ENCODE results near the gene FARSA. TPM values are rescaled to one million over a fixed set of nuclear protein-coding genes. Genes with fewer than 3 reads are reported as not detected.

Gene FARSA
- total RNA-seq, 2 donors from 2014 or later = 54.8 to 65.0 TPM

DNA sequence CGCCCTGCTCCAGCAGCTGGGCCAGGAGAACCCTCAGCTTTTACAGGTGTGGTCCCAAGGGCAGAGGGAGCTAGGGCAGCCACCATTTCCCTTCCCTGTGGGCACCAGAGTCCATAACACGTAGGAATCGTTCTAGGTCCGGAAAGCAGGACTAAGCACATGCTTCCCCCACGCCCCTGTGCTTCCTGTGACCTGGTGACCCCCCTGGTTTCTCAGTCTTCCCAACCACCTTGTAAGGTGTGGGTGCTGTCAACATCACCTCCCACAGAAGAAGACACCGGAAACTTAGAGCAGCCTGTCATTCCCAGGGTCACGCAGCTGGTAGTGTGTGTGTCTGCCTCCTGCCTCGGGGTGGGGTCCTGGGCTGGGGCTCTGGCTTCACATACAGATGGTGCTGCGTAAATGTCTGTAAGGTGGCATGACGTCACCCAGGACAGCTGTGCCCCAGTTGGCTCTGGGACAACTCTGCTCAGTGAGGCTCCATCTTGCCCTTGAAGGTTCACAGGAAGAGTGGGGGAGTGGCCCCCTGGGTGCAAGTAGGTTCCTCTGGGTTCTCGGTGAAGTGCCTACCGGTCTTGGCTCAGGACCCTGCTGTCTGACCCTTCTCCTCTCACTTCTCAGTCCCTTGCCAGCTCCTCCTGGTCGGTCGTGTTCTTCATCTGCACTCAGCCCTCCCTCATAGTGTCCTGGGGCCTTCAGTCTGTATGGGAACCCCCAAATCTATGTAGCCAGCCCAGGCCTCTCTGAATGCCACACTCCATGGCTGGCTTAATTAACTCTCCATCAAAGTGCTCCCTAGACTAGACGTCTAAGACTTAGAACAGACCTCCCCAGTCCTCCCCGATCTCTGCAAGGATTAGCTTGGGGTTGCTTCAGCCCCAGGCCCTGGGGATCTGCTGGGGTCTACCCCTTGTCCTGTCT is 16.1 kb upstream of the FARSA start:
- 80% methylated on average over 16 of the region's 16 CpGs for WGBS
- H3K9me3 ChIP-seq = no peaks in the 10 kb centered on the region
- no peak overlapping the region for H3K4me3 ChIP-seq
- no peaks in the 10 kb centered on the region for H3K27me3 ChIP-seq (replicated peaks; ENCODE audit: insufficient read depth)
- TF ChIP-seq POLR2AphosphoS5 (IDR thresholded peaks at IDR 0.05) = no peak
- TF ChIP-seq POLR2A (IDR thresholded peaks at IDR 0.05) = no peak
- TF ChIP-seq CTCF (IDR thresholded peaks at IDR 0.05) = no peak
- H3K36me3 ChIP-seq = peaks cover 11 to 32% of the 10 kb centered on the region in 2 donors
- peaks cover 9% of the 10 kb centered on the region for H3K4me1 ChIP-seq (replicated peaks)
- H3K27ac ChIP-seq = no peak overlapping the region
- intact Hi-C loops (cut with DNase I) = no loop called here
- no peak for DNase-seq (ENCODE audit: low spot score)

DNA sequence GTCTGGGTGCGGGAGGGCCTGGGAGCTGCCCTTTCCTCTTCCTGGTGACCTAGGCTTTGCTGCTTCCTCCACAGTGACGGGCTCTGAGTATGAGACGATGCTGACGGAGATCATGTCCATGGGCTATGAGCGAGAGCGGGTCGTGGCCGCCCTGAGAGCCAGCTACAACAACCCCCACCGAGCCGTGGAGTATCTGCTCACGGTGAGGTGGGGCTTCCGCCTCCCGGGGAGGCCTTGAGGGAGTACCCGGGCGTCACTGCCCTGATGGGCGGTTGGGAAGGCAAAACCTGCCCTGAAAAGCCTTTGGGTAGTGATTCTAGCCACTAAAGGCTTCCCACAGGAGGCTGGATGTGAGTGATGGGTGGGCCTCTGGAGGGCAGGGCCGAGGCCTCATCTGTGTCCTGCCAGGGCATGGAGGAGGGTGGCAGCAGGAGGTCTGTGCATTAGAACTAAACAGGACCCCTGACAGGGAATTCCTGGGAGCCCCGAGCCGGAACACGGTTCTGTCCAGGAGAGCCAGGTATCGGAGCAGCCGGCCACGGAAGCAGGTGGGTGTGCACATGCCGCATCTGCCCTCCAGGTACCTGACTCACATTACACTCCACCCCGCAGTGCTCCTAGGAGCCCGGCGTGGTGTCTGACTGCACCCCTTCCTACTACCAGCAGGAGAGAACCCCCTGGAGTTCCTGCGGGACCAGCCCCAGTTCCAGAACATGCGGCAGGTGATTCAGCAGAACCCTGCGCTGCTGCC is 15.3 kb upstream of the FARSA start:
- intact Hi-C loops (cut with DNase I) = no loop called here
- H3K4me1 ChIP-seq (replicated peaks) = peaks cover 7% of the 10 kb centered on the region

DNA sequence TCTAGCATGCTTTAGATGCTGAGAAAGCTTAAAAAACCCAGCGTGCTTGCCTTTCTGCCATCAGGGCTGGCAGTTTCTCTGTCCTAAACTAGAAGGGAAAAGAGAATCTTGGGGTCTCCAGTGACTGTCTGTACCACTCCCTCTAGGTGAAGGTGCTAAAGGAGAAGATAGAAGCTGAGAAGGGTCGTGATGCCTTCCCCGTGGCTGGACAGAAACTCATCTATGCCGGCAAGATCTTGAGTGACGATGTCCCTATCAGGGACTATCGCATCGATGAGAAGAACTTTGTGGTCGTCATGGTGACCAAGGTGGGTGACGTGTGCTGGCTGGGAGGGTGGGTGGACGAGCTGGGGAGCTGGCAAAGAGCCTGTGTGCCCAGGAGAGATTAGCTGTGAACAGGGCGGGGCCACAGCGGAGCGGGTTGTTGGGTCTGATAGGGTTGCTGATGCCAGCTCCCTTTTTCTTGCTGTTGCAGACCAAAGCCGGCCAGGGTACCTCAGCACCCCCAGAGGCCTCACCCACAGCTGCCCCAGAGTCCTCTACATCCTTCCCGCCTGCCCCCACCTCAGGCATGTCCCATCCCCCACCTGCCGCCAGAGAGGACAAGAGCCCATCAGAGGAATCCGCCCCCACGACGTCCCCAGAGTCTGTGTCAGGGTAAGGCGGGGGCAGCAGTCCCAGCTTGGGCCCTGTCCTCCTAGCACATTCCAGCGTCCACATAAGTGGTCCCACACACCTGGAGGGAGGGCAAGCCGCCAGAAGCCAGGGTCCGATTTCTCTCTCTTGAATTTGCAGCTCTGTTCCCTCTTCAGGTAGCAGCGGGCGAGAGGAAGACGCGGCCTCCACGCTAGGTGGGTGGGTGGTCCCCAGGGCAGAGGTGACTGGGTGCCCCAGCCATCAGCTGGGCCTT is 14.4 kb upstream of the FARSA start:
- TF ChIP-seq POLR2AphosphoS5 (IDR thresholded peaks at IDR 0.05) (no peak), CTCF (IDR thresholded peaks at IDR 0.05) (no peak)
- intact Hi-C loops (cut with DNase I) = no loop called here
- 84% methylated on average over 28 of the region's 28 CpGs for WGBS
- no peak for DNase-seq (ENCODE audit: low spot score)
- Histone ChIP-seq H3K9me3 (no peaks in the 10 kb centered on the region), H3K27me3 (replicated peaks; ENCODE audit: insufficient read depth) (no peaks in the 10 kb centered on the region), H3K27ac (no peak overlapping the region), H3K4me3 (no peak overlapping the region), H3K36me3 (peaks cover 17 to 18% of the 10 kb centered on the region in 2 donors), H3K4me1 (replicated peaks) (peaks cover 13% of the 10 kb centered on the region)

More for the DNA sequence above, 15.3 kb upstream of the FARSA start:
- peaks cover 11 to 23% of the 10 kb centered on the region in 2 donors for H3K36me3 ChIP-seq
- WGBS = 90% methylated on average over 30 of the region's 30 CpGs
- TF ChIP-seq POLR2AphosphoS5 (IDR thresholded peaks at IDR 0.05) (no peak), POLR2A (IDR thresholded peaks at IDR 0.05) (no peak), CTCF (IDR thresholded peaks at IDR 0.05) (no peak)
- H3K27me3 ChIP-seq (replicated peaks; ENCODE audit: insufficient read depth) = no peaks in the 10 kb centered on the region
- no peak for DNase-seq (ENCODE audit: low spot score)
- H3K9me3 ChIP-seq = no peaks in the 10 kb centered on the region
- no peak overlapping the region for H3K27ac ChIP-seq
- H3K4me3 ChIP-seq = no peak overlapping the region

DNA sequence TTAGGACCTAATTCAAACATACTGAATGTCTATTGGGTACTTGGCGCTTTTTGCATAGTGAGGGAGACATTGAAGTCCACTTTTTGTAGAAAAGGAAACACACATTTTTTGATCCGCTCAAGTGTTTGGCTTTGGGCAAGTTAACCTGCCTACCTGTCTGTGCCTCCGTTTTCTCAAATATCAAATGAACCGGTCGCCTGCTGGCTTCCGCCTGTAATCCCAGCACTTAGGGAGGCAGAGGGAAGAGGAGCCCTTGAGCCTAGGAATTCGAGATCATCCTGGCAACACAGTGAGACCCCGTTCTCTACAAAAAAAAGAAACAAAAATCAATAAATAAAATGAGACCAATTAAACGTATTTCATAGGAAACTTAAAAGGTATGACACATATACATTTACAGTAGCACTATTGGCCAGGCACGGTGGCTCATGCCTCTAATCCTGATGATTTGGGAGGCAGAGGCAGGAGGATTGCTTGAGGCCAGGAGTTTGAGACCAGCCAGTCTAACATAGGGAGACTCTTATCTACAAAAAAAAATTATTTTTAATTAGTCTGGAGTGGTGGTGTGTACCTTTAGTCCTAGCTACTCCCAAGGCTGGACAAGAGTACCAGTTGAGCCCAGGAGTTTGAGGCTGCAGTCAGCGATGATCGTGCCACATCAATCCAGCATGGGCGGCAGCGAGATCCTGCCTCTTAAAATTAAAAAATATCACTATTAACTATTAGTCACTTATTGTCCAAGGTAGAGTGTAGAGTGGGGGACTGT is 13.4 kb upstream of the FARSA start:
- Histone ChIP-seq H3K9me3 (no peaks in the 10 kb centered on the region), H3K27me3 (replicated peaks; ENCODE audit: insufficient read depth) (no peaks in the 10 kb centered on the region), H3K4me1 (replicated peaks) (peaks cover 13% of the 10 kb centered on the region), H3K36me3 (peaks cover 17 to 18% of the 10 kb centered on the region in 2 donors), H3K27ac (peak overlapping the region; percentile 89 to 91), H3K4me3 (peak overlapping the region; percentile 91 to 93)
- 51% methylated on average over 14 of the region's 14 CpGs for WGBS
- intact Hi-C loops (cut with DNase I) = no loop called here
- TF ChIP-seq CTCF (IDR thresholded peaks at IDR 0.05) (no peak), POLR2AphosphoS5 (IDR thresholded peaks at IDR 0.05) (no peak), POLR2A (IDR thresholded peaks at IDR 0.05) (no peak)
- DNase-seq (ENCODE audit: low spot score) = no peak

All from prostate gland (tissue), 2 donors.